RPMI7951 (cell line): ENCODE results near the gene ADD2. TPM values are rescaled to one million over a fixed set of nuclear protein-coding genes. Genes with fewer than 3 reads are reported as not detected.
A peak's percentile ranks its signal among the peaks of the same experiment; 100 is the strongest.

Source experiments
- DNase-seq: peaks from one replicate; pipeline ENCODE4 v3.0.0-alpha.2; 2012; ENCODE audit warnings: low read depth
- total RNA-seq: library from RNA; depleted of rRNA; stranded (reverse); fragments of >200 nt; shearing (Covaris generic); gene quantifications from 2 replicates; pipeline ENCODE4 v1.2.3, GENCODE V29; 2014

ADD2 gene
- total RNA-seq, 1 experiment from 2014 or later, result not detected

- peak; percentile 46 for DNase-seq
These were observed 17.3 kb upstream of the ADD2 start for GRCh38 chr2:70785137-70785911.

- no peak for DNase-seq
These were observed 16.3 kb upstream of the ADD2 start for GRCh38 chr2:70784320-70784719.

- DNase-seq, result peak; percentile 55
These were observed 12.0 kb upstream of the ADD2 start for GRCh38 chr2:70779911-70780545.

- DNase-seq, result no peak
These were observed 11.5 kb upstream of the ADD2 start for GRCh38 chr2:70779491-70779890.

GRCh38 chr2:70778676-70779075, 10.7 kb upstream of the ADD2 start:
- no peak for DNase-seq

- DNase-seq, result no peak
These were observed 9.4 kb upstream of the ADD2 start for GRCh38 chr2:70777450-70777849.

GRCh38 chr2:70776266-70776665, 8.3 kb upstream of the ADD2 start:
- no peak for DNase-seq

GRCh38 chr2:70775141-70775540, 7.1 kb upstream of the ADD2 start:
- no peak for DNase-seq

- DNase-seq, result no peak
These were observed 4.6 kb upstream of the ADD2 start for GRCh38 chr2:70772486-70773155.

GRCh38 chr2:70771446-70771845, 3.4 kb upstream of the ADD2 start:
- DNase-seq, result no peak

GRCh38 chr2:70769450-70769849, 1.4 kb upstream of the ADD2 start:
- DNase-seq, result no peak

- no peak for DNase-seq
These were observed 638 bp upstream of the ADD2 start for GRCh38 chr2:70768590-70769085.

GRCh38 chr2:70767079-70767698, 811 bp downstream of the ADD2 start:
- DNase-seq, result no peak

GRCh38 chr2:70766357-70767078, 1.5 kb downstream of the ADD2 start:
- DNase-seq, result no peak

GRCh38 chr2:70765507-70765906, 2.5 kb downstream of the ADD2 start:
- no peak for DNase-seq

GRCh38 chr2:70759446-70759845, 8.6 kb downstream of the ADD2 start:
- DNase-seq, result no peak

GRCh38 chr2:70757966-70758365, 10.0 kb downstream of the ADD2 start:
- DNase-seq, result no peak

- no peak for DNase-seq
These were observed 10.6 kb downstream of the ADD2 start for GRCh38 chr2:70757360-70757759.

- no peak for DNase-seq
These were observed 11.9 kb downstream of the ADD2 start for GRCh38 chr2:70756128-70756527.

GRCh38 chr2:70753902-70754301, 14.1 kb downstream of the ADD2 start:
- DNase-seq, result no peak

GRCh38 chr2:70753031-70753430, 15.0 kb downstream of the ADD2 start:
- DNase-seq, result no peak

GRCh38 chr2:70752396-70752795, 15.6 kb downstream of the ADD2 start:
- no peak for DNase-seq
